Sigmoid colon (tissue), 7 donors: Measurements from ENCODE around the gene MACROH2A1. TPM values are rescaled to one million over a fixed set of nuclear protein-coding genes. Genes with fewer than 3 reads are reported as not detected.

Experiments
- DNase-seq: peaks from one replicate; pipeline ENCODE4 v3.0.0-alpha.2; 2019
- H3K27ac ChIP-seq, 4 donors: fragments of 200-600 bp; sonication (generic); one replicate each; pipeline ENCODE4 v1.5.1; 2016 to 2019; ENCODE audit warnings: mild to moderate bottlenecking in 1 of 4
- H3K27me3 ChIP-seq, 3 donors: fragments of 200-600 bp; sonication (generic); one replicate each; pipeline ENCODE4 v1.5.1; 2019; ENCODE audit warnings: mild to moderate bottlenecking in 1 of 3
- H3K36me3 ChIP-seq, 4 donors: fragments of 200-600 bp; sonication (generic); one replicate each; pipeline ENCODE4 v1.5.1; 2016 to 2019
- H3K4me1 ChIP-seq, 4 donors: fragments of 200-600 bp; sonication (generic); one replicate each; pipeline ENCODE4 v1.5.1; 2017 to 2019
- H3K4me3 ChIP-seq, 4 donors: fragments of 200-600 bp; sonication (generic); one replicate each; pipeline ENCODE4 v1.5.1; 2017 to 2019; ENCODE audit warnings: mild to moderate bottlenecking in 2 of 4, moderate library complexity in 1 of 4
- H3K9me3 ChIP-seq, 4 donors: fragments of 200-600 bp in 3 of 4; sonication (generic) in 3 of 4; one replicate each; pipeline versions ENCODE4 v1.5.1 to v1.6.1; 2013 to 2019
- CTCF ChIP-seq, 4 experiments: fragments of 450-650 bp in 3 of 4; fragments of 200-600 bp in 1 of 4; IDR thresholded peaks; one replicate each; pipeline ENCODE4 v1.5.1; 2016 to 2019; ENCODE audit warnings: antibody characterized with exemption in 4 of 4, mild to moderate bottlenecking in 3 of 4, moderate library complexity in 2 of 4
- EP300 ChIP-seq, 4 donors: sonication (generic); formaldehyde crosslinking; IDR thresholded peaks; one replicate each; pipeline ENCODE4 v1.6.1; 2017; ENCODE audit warnings: antibody characterized with exemption in 4 of 4
- POLR2A ChIP-seq, 2 donors: fragments of 450-650 bp; IDR thresholded peaks; one replicate each; pipeline ENCODE4 v1.6.1; 2016; ENCODE audit warnings: antibody characterized with exemption in 2 of 2, mild to moderate bottlenecking in 2 of 2, moderate library complexity in 2 of 2
- POLR2AphosphoS5 ChIP-seq, 4 donors: sonication (generic); formaldehyde crosslinking; IDR thresholded peaks; one replicate each; pipeline ENCODE4 v1.6.1; 2017; ENCODE audit warnings: antibody characterized with exemption in 4 of 4
- WGBS, 2 donors: extraction: QIAGEN DNeasy Blood & Tissue Kit; methylation state at CpG; one replicate each; pipeline ENCODE4 v1.1.7; 2013; 5-methylcytosine and 5-hydroxymethylcytosine counted together
- intact Hi-C: fragments of 100-400 bp; cut with DNase I; formaldehyde crosslinking; loops from one replicate; pipeline ENCODE4 v1.15.1; 2023
- polyA plus RNA-seq, 3 donors: library from polyadenylated mRNA; stranded (reverse); fragments of 200-250 nt; gene quantifications; one replicate each; pipeline ENCODE4 v1.2.3, GENCODE V29; 2013
- total RNA-seq, 4 donors: library from RNA; depleted of rRNA; stranded (reverse); fragments of >200 nt; gene quantifications; one replicate each; pipeline ENCODE4 v1.1.0, GENCODE V29; 2016
- donor health status: healthy with polysubstance abuse.
- donor health status: Bipolar disorder and iron deficiency.
- donor health status: healthy.

Gene MACROH2A1
- total and polyA plus RNA-seq, 7 donors, result 123 to 202 (median 175) TPM

DNA sequence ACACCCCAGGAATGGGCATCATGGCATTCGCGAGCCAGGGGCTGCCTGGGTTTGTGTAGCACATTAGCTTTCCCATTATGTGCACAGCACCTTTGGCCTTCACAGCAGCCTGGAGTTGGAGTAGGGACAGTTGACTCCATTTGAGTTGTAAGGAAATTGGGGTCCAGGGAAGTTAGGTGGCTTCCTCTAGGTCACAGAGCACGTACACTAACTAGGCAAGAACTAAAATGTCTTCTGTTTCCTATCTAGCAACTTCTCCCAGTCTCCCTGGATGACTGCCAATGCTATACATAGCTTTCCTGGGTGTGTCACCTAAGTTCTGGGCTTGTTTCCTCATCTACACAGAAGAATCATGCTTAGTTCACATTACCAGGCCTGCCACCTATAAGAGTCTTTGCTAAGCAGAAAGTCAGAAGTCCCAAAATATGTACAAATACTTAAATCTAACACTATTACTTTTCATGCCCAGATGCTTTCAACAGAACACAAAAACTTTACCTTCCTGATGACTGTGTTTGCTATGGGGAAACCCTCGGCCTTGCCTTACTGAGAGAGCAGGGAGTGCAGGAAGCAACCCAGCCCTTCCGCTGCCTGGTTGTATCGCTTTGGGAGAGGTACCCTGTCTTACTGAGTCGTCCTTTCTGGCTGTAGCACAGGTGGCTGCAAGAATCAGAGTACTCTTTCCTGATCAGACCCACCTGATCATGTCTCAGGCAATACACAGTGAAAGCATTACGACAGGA, 12.0 kb downstream of the MACROH2A1 start:
- Histone ChIP-seq H3K9me3 (no peaks in the 10 kb centered on the region), H3K4me3 (no peak overlapping the region), H3K36me3 (peaks cover 0 to 76% (median 23%) of the 10 kb centered on the region in 4 donors), H3K27ac (peak overlapping the region in 3 of 4 donors; percentile 36 to 60 (median 42)), H3K4me1 (peaks cover 0 to 52% (median 30%) of the 10 kb centered on the region in 4 donors), H3K27me3 (no peaks in the 10 kb centered on the region)
- no peak for DNase-seq
- WGBS, 2 donors, result 55 to 65% methylated on average over 8 of the region's 8 CpGs
- no peak for TF ChIP-seq CTCF (IDR thresholded peaks at IDR 0.05)
- TF ChIP-seq POLR2AphosphoS5 (IDR thresholded peaks at IDR 0.05), result peak in 1 of 4 donors; percentile 40
- intact Hi-C loops, result no loop called here

GRCh38 chr5:135386096-135386495, 12.9 kb downstream of the MACROH2A1 start:
- H3K4me3 ChIP-seq, result no peak overlapping the region
- peaks cover 0 to 43% (median 21%) of the 10 kb centered on the region in 4 donors for H3K4me1 ChIP-seq
- H3K36me3 ChIP-seq, result peaks cover 0 to 86% (median 23%) of the 10 kb centered on the region in 4 donors
- WGBS, 2 donors, result 95 to 96% methylated on average over 3 of the region's 3 CpGs
- intact Hi-C loops, result no loop called here
- H3K27me3 ChIP-seq, result no peaks in the 10 kb centered on the region
- no peak for DNase-seq
- TF ChIP-seq EP300 (IDR thresholded peaks at IDR 0.05) (no peak), POLR2A (IDR thresholded peaks at IDR 0.05) (no peak), POLR2AphosphoS5 (IDR thresholded peaks at IDR 0.05) (no peak), CTCF (IDR thresholded peaks at IDR 0.05) (no peak)
- H3K9me3 ChIP-seq, result no peaks in the 10 kb centered on the region
- H3K27ac ChIP-seq, result peak overlapping the region in 2 of 4 donors; percentile 42 to 60

DNA sequence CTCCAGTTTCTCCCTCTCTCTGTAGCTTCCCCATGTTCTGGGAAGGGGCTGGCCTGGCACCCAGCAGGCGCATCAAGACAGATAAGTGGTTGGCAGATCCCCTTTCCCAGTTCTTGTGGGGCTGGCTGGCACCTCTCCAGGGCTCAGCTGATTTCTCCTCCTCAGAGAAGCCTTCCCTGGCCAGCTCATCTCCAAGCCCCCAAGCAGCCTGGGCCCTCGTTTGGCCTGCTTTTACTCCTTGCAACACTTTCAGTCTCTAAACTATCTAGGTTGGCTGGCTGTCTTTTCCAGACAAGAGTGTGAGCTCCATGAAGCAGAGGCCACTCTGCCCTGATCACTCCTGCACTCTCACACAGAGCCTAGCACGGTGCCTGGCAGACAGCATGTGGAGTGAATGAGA, 13.5 kb downstream of the MACROH2A1 start:
- no peak overlapping the region for H3K4me3 ChIP-seq
- H3K36me3 ChIP-seq, result peaks cover 0 to 91% (median 23%) of the 10 kb centered on the region in 4 donors
- H3K9me3 ChIP-seq, result no peaks in the 10 kb centered on the region
- H3K27ac ChIP-seq, result peak overlapping the region in 1 of 4 donors; percentile 60
- 83 to 88% methylated on average over 3 of the region's 3 CpGs for WGBS, 2 donors
- DNase-seq, result no peak
- TF ChIP-seq CTCF (IDR thresholded peaks at IDR 0.05) (no peak), EP300 (IDR thresholded peaks at IDR 0.05) (no peak), POLR2A (IDR thresholded peaks at IDR 0.05) (no peak), POLR2AphosphoS5 (IDR thresholded peaks at IDR 0.05) (no peak)
- H3K27me3 ChIP-seq, result no peaks in the 10 kb centered on the region
- H3K4me1 ChIP-seq, result peaks cover 0 to 37% (median 16%) of the 10 kb centered on the region in 4 donors
- intact Hi-C loops, result no loop called here

GRCh38 chr5:135384898-135385297, 14.1 kb downstream of the MACROH2A1 start:
- intact Hi-C loops, result no loop called here
- Histone ChIP-seq H3K4me1 (peaks cover 0 to 39% (median 20%) of the 10 kb centered on the region in 4 donors), H3K27ac (no peak overlapping the region), H3K27me3 (no peaks in the 10 kb centered on the region), H3K36me3 (peaks cover 0 to 94% (median 23%) of the 10 kb centered on the region in 4 donors), H3K9me3 (no peaks in the 10 kb centered on the region), H3K4me3 (no peak overlapping the region)
- DNase-seq, result no peak
- TF ChIP-seq CTCF (IDR thresholded peaks at IDR 0.05) (no peak), POLR2A (IDR thresholded peaks at IDR 0.05) (no peak), POLR2AphosphoS5 (IDR thresholded peaks at IDR 0.05) (no peak)
